NCI-H1105 treated with DMSO at 0.1 percent for 48 hours (cell line): ENCODE measurements around the gene QRICH2.
"Not testable (repeated sequence)": the region's sequence is repeated elsewhere in the genome, so short reads cannot be mapped to it uniquely, and the experiment has no call there.

Experiments used
- DNase-seq: peaks from one replicate; lab custom pipeline; 2025; lab: John Stamatoyannopoulos, UW

QRICH2 gene

DNA sequence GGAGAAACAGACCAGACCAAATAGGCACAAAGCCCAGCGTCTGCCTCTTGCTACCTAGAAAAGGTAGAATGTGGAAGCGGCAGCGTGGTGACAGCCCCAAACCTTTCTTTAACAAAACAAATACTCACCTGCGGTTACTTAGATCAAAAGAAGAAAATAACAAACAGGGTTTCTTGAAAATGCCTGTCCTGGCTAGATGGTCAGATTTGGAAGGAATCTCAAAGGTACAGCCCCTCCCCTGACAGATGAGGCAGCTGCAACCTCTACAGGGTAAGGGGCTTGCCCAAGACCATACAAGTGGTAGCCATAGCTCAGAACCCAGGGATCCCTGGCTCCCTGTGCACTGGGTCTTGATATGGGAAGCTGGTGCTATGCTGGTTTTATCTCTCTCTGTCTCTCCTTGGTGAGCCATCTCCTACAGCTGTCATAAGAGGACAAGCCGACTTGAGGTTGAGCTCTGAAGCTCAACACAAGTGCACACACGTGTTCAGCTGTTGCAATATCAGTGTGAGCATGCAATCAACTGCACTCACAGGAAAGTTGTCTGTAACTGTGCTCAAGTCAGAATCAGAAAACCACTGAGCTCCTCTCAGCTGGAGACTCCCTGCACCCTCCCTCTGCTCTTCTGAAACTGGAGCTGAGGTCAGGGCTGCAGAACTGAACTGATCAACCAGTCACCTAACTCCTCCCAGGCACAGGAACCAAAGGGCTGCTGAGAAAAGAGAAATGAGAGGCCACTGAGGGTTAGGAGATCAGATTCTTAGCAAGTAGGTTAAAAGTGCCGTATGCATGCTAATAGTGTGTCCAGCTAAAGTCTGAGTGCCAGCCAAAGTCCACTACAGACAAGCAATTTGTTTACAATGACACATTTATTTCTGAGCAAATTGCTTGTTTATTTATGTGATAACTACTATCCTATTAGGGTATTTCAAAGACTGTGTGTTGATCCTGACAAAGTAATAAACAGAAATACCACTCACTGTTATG lies 61.7 kb downstream of the QRICH2 start:
- DNase-seq = no peak

DNA sequence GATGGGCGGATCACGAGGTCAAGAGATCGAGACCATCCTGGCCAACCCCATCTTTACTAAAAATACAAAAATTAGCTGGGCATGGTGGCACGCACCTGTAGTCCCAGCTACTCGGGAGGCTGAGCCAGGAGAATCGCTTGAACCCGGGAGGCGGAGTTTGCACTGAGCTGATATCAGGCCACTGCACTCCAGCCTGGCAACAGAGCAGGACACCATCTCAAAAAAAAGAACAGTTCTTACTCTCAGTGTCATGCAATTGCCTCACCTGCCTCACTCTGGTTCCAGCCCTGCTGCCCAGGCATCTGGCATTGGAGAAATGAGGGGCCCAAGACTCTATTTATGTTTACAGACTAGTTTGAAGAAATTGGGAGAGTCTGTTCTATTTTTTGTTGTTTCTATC lies 63.4 kb downstream of the QRICH2 start:
- not testable (repeated sequence) for DNase-seq

DNA sequence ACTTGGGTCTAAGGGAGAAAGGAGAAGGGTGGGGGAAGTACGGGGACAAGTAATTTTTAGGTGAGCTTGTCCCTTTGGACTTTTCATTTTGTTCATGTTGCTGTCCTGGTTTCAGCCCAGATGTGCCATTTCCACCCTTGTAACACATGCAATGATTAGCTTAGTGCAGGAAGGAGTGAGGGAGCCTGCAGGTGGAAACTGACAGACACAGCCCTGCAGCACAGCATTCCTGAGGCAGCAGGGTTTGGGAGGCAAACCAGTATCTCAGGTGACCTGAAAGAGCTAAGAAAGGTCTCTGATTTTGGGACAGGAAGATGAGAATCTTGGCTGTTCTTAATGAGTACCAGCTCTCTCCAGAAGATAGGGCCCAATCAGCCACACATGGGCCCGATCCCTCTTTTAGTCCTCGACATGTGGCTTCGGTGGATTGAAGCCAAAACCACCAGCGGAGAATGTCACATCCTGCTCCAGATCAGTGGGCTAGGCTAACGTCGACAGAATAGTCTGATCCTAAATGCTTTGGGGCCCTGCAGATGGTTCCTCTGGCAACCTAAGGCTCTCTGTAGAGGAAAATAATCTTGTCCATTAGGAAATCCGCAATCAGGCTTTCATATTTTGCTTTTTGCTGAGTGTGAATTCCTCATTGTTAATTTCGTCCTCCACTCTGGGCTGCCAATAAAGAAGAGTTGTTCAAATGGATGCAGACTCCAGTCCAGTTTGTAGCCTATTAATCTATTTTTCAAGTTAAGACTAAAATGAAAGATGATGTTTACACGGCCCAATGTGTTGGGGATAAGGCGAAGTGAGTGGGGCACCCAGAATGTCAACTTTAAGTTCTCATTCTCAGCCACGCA lies 64.0 kb downstream of the QRICH2 start:
- DNase-seq = no peak

DNA sequence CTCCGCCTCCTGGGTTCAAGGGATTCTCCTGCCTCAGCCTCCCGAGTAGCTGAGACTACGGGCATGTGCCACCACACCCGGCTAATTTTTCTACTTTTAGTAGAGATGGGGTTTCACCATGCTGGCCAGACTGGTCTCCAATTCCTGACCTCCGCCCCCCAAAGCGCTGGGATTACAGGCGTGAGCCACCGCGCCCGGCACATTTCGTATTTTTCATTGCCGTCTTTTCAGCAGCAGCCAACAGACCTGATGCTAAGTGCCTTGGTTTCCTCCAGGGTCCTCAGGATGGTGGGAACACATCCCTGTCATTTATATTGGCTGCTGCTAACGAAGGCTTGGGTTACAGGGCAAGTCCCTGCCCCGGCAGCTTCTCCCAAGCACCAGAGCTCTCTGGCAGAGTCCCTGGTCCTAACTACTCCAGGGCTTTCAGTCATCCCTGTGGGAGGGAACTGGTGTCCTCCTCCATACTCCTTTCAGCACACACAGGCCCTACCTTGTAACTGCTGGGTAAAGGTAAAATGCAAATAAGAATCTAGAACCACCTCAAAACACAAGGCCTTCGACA lies 66.3 kb downstream of the QRICH2 start:
- no peak for DNase-seq

DNA sequence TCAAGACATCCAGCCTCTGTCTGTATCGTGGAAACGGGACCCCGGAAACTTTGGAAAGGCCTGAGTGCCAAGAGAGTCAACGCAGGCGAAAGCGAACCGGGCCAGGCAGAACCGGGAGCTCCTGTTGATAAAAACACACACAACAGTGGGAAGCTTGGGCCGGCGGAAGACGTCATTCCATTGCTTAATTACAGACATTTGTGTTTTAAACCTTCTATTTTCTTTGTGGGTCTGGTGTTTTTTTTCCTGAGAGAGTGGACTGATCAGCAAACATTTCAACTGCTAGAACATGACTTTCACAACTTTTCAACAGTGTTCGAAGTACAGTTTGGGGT lies 66.9 kb downstream of the QRICH2 start:
- DNase-seq = no peak

DNA sequence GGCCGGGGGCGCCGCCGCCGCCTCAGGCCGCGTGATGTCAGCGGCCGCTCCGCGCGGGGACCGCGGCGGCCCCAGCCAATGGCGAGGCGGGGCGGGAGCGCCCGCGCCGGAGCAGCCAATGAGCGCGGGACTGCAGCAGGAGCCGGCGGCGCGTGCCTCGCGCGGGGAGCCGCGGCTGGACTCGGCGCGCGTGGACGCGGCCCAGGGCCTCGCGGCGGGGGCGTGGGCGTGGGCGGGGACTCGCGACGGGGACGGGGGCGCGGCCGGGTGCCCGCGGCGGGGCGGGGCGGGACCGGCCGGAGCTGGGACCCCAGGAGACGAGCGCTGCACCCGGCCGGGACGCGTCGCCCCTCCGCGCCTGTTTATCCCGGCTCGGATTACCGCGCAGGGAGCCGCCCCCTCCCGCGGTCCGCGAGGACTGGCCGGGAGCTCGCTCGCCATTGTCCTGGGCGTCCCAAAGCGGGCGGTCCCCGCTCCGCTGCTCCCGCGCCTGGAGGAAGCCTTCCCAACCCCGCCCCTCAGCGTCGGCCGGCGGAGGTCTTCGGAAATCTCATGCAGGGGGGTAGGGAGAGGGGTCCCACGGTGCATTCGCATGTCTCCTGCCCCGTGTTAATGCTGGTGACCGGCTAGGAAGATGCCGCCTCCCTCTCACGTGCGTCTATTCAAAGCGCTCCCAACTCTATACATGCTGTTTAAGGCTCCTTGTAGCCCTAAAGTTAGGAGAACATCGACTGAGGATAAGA lies 67.4 kb downstream of the QRICH2 start, which contains the start of gene RNF157:
TSS of gene RNF157 (minus strand) at position 33 of the 743 bp plus-strand sequence. CDS start 253 bp downstream, outside the sequence.
- DNase-seq = peak; percentile 12

DNA sequence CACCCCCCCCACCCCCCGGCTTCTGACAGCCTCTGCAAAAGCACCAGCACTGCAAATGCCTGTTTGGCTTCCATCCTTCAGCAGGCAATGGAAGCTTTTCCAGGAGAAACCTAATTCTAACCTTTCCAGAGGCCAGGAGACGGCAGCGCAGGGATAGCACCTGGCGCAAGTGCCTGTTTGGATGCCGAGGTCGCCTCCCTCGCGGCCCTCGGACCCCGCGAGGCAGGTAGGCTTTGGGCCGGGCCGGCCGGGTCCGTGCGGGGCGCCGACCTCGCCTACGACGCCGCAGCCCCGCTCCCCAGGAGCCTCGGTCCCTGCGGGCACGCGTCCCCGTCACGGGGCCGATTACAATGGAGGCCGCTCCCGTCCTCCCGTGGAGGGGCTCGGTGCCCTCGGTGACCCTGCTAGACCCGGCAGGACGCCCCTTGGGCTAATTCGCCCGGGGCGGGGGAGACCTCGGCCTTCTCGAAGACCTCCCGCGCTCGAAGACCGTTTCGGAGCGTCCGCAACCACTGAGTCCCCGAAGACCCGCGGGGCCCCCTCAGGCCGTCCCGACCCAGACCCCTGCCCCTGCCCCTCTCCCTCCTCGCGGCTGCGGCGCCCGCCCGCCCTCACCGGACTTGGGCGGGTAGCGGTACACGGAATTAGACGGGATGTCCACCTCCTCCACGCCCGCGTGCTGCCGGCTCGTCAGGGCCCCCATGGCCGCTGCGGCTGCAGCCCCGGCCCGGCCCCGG lies 68.4 kb downstream of the QRICH2 start:
- no peak for DNase-seq

DNA sequence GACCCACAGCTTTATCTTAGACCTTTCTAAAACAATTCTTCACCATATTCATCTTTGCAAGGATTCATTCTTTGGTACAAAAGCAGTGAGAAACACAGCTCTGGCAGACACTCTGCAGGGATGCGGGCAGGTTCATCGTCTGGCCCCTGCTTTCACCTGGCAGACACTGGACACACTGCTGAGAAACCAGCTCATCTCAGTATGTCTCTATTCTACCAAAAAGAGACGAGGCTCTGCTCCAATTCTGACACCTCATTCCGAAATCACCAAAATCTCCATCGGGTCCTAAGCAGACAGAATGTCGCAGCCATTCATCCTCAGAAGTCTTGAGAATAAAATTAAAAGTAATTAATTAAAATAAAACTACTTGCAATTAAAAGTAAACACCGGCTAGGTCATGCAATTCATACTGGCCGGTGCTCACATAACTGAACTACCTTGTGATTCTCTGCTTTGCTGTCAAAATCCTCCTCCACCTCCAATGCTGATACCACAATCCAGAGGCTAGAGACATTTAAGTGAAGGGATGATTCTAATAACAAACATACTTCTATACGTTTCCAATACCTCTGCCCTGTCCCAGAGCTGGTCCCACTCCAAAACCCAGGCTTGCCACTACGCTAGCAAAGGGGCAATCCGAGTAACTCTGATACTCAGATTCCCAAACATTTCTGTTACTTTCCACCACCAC lies 69.1 kb downstream of the QRICH2 start:
- DNase-seq = no peak

DNA sequence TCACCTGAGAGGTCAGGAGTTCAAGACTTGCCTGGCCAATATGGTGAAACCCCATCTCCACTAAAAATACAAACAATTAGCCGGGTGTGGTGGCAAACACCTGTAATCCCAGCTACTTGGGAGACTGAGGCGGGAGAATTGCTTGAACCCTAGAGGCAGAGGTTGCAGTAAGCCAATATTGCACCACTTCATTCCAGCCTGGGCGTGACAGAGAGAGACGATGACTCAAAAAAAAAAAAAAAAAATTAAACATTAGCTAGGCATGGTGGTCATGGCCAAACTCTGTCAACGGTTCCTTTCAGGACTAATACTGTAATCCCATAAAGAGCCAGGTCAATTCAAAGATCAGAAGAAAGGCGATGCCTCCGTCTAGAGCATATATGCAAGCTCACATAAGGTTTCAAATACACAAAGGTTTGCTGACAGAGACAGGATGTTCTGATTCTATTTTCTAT lies 70.2 kb downstream of the QRICH2 start:
- no peak for DNase-seq

DNA sequence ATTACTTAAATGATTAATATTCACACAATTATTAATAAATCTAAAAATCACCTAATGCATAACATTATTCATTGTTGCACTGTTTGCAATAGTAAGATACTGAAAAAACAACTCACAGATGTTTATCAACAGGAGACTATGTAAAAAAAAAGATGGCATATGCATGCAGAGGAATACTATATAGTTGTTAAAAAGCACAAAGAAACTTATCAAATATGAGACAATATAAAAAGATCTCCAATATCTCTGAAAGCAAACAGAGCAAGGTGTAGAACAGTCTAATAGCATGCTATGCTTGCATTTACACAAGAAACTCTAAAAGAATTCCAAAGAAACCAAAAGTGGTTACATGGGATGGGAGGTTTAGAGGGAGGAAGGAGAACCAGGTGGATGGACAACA lies 71.5 kb downstream of the QRICH2 start:
- no peak for DNase-seq

DNA sequence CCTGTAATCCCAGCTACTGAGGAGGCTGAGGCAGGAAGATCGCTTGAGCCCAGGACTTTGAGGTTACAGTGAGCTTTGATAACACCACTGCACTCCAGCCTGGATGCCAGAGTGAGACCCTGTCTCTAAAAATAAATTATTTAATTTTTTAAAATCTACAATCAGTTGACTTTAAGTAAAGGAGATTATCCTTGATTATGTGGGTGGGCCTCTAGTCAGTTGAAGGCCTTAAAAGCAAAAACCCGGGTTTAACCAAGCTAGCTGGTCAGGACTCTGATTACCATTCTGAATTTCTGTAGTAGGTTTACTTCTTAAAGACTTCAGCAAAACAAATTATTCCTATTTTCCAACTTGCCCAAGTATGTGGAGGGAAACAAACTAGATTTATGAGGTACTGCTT lies 72.2 kb downstream of the QRICH2 start:
- DNase-seq = no peak

DNA sequence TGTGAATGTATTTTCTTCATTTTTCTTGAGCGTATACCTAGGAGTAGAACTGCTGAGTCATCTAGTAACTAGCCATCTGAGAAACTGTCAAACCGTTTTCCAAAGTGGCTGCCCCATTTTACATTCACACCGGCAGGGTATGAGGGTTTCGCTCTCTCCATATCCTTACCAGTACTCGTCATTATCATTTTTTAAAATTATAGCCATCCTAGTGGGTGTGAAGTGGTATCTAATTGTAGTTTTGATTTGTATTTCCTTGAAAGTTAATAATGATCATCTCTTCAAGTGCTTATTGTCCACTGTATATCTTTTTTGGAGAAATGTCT lies 73.8 kb downstream of the QRICH2 start:
- no peak for DNase-seq

DNA sequence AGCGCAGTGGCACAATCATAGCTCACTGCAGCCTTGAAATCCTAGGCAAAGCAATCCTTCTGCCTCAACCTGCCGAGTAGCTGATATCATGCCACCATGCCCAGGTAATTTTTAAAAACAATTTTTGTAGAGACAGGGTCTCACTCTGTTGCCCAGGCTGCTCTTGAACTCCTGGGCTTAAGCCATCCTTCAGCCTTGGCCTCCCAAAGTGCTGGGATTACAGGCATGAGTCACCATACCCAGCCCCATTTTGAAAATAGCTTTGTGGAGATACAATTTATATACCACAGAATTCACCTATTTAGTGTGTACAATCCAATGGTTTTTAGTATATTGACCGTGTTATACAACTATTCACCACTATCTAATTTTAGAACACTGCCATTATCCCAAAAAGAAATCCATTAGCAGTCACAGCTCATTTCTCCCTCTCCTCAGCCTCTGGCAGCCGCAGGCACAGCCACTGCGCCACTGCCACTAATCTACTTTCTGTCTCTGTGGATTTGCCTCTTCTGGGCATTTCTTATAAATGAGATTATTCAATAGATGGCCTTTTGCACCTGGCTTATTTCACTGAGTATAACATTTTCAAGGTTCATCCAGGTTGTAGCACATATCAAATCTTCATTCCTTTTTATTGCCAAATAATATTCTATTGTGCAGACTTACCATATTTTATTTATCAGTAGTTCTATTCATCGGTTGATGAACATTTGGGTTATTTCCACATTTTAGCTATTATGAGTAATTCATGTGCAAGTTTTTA lies 74.3 kb downstream of the QRICH2 start:
- no peak for DNase-seq

DNA sequence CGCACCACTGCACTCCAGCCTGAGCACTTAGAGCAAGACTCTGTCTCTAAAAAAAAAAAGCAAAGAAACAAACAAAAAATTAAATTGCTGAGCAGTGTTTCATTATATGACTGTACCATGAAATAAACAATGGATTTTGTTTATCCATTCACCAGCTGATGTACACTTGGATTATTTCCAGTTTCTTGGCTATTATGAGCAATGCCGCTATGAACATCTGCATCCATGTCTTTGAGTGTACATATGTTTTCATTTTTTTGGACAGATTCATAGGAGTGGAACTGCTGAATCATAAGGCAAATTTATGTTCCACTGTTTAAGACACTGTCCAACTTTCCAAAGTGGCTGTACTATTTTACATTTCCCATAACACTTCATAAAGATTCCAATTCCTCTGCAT lies 75.7 kb downstream of the QRICH2 start:
- peak; percentile 56 for DNase-seq

DNA sequence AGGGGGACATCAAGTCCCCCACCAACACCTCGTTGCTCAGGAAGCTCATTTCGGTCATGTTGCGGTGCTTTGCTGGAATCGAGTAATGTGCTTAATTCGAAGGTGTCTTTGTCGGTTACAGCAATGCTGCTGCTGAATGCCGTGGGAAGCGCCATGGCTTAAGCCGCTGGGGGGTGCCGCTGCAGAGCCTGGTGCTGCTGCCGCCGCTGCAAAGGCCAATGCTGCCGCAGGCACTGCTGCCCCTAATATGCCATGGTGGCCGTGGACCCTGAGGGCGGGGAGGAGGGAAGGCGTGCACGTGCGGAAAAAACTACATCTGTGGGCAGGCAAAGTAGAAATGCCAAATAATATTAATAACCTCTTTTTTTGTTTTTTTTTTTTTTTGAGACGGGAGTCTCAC lies 81.3 kb downstream of the QRICH2 start:
- not testable (repeated sequence) for DNase-seq

DNA sequence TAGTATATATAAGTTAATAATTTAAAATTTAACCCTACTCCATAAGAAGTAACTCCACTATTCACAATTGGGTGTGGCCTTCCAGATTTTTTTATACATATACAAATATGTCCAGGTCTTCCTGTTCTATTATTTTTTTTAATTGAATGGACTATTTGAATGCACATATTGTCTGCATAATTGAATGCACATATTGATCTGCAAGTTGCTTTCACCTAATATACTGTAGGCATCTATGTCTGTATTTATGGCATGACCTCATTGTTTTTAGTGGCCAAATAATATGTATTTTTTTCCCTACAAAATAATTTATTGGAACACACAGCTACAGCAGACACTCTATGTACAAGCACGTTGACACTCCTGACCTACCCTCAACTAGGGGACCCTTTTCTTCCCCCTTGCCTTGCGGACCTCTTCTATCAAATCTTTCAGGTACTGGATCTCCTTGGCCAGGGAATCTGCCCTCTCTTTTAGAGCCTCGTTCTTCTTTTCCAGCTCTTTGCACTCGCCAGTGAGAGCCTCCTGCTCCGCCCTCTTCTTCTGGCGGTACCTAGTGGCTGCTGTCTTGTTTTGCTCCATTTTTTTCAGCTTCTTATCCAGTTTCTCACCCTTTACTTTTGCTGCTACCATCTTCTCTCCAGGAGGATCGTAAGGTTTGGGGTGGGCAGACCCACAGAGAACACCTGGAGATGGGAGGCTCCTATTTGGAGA lies 82.5 kb downstream of the QRICH2 start:
- not testable (repeated sequence) for DNase-seq
